Psoas muscle (tissue), 8 donors: ENCODE measurements around the gene CLUH. TPM values are rescaled to one million over a fixed set of nuclear protein-coding genes. Genes with fewer than 3 reads are reported as not detected.

Source experiments
- ATAC-seq, 4 donors: fragments of 200-7000 bp; cut with Tn5 transposase; one replicate each; pipeline ENCODE4 v1.9.1; 2020; ENCODE audit warnings: moderate library complexity in 3 of 4, mild to moderate bottlenecking in 2 of 4
- DNase-seq, 2 donors: peaks; one replicate each; pipeline ENCODE4 v3.0.0-alpha.2; 2020
- H3K27ac ChIP-seq: fragments of 200-600 bp; one replicate; pipeline ENCODE4 v1.8.0; 2022
- H3K27me3 ChIP-seq, 3 donors: fragments of 200-600 bp in 1 of 3; one replicate each; pipeline versions ENCODE4 v1.6.1 to v1.8.0; 2013 to 2022; ENCODE audit warnings: low read length in 2 of 3, mild to moderate bottlenecking in 2 of 3, moderate library complexity in 1 of 3; ENCODE audit not compliant: insufficient read depth in 3 of 3
- H3K36me3 ChIP-seq, 2 donors: fragments of 200-600 bp in 1 of 2; one replicate each; pipeline versions ENCODE4 v1.6.1 to v1.8.0; 2013 to 2022; ENCODE audit warnings: low read depth in 1 of 2, mild to moderate bottlenecking in 1 of 2, moderate library complexity in 1 of 2; ENCODE audit not compliant: insufficient read depth in 1 of 2
- H3K4me1 ChIP-seq: fragments of 200-600 bp; one replicate; pipeline ENCODE4 v1.8.0; 2022
- H3K4me3 ChIP-seq: fragments of 200-600 bp; one replicate; pipeline ENCODE4 v1.8.0; 2022; ENCODE audit warnings: mild to moderate bottlenecking
- H3K9me3 ChIP-seq: fragments of 200-600 bp; one replicate; pipeline ENCODE4 v1.8.0; 2022
- CTCF ChIP-seq: fragments of 200-600 bp; IDR thresholded peaks from one replicate; pipeline ENCODE4 v1.8.0; 2022; ENCODE audit warnings: antibody characterized with exemption
- WGBS, 3 donors: extraction: QIAGEN DNeasy Blood & Tissue Kit; methylation state at CpG; one replicate each; pipeline versions ENCODE4 v1.1.6 to v1.1.7; 2013; 5-methylcytosine and 5-hydroxymethylcytosine counted together
- intact Hi-C, 2 donors: fragments of 100-400 bp; cut with DNase I; formaldehyde crosslinking; loops; one replicate each; pipeline versions ENCODE4 v1.11.0 to v1.14.2; 2022
- polyA plus RNA-seq, 3 donors: library from polyadenylated mRNA; stranded (reverse); fragments of 200-250 nt; gene quantifications; one replicate each; pipeline ENCODE4 v1.2.3, GENCODE V29; 2013
- total RNA-seq, 4 donors: library from RNA; stranded (reverse); fragmentation: NEBNext Ultra II Directional in 2 of 4; extraction: Animal tissue kit (Norgen Biotek cat#: 25700) in 2 of 4; gene quantifications; one replicate each; pipeline versions ENCODE4 v1.2.1 to v1.2.4, GENCODE V29; 2021 to 2023
- donor health status: healthy with polysubstance abuse.
- donor health status: DM: no; HTN: no; CAD: no; lungs with moderate emphysema.
- donor health status: Bipolar disorder and iron deficiency.
- donor health status: healthy.
- donor health status: DM: yes; HTN: yes; CAD: no.
- donor health status: DM: no; HTN: no; CAD: no.
- donor health status: DM: no; HTN: no; CAD: no.
- donor health status: DM: yes; HTN: yes; CAD: no.

The CLUH gene
- total and polyA plus RNA-seq, 7 donors: 92.2 to 218 (median 121) TPM

GRCh38 chr17:2731807-2732206 lies 20.2 kb upstream of the CLUH start:
- WGBS, 3 donors: 84 to 88% (median 85%) methylated on average over 10 of the region's 10 CpGs
- Histone ChIP-seq H3K9me3 (no peaks in the 10 kb centered on the region), H3K4me3 (no peak overlapping the region), H3K27me3 (peaks cover 0 to 11% (median 0%) of the 10 kb centered on the region in 3 donors), H3K36me3 (no peaks in the 10 kb centered on the region), H3K27ac (no peak overlapping the region), H3K4me1 (no peaks in the 10 kb centered on the region)
- no peak for DNase-seq
- ATAC-seq: no peak
- intact Hi-C loops: no loop called here
- TF ChIP-seq CTCF: no peak

- no peak for TF ChIP-seq CTCF
- H3K4me3 ChIP-seq: no peak overlapping the region
- intact Hi-C loops: no loop called here
- ATAC-seq: no peak
- H3K27ac ChIP-seq: no peak overlapping the region
- H3K27me3 ChIP-seq: peaks cover 0 to 11% (median 0%) of the 10 kb centered on the region in 3 donors
- no peak for DNase-seq
- no peaks in the 10 kb centered on the region for H3K4me1 ChIP-seq
- no peaks in the 10 kb centered on the region for H3K36me3 ChIP-seq
- no peaks in the 10 kb centered on the region for H3K9me3 ChIP-seq
- WGBS, 3 donors: 71 to 79% (median 74%) methylated on average over 17 of the region's 17 CpGs
These were observed 19.3 kb upstream of the CLUH start for GRCh38 chr17:2730764-2731353.

GRCh38 chr17:2724784-2725164 lies 13.2 kb upstream of the CLUH start:
- H3K27me3 ChIP-seq: peaks cover 0 to 3% (median 0%) of the 10 kb centered on the region in 3 donors
- WGBS, 3 donors: 0 to 1% (median 1%) methylated on average over 26 to 40 of the region's 40 CpGs
- no peaks in the 10 kb centered on the region for H3K9me3 ChIP-seq
- no peaks in the 10 kb centered on the region for H3K36me3 ChIP-seq
- H3K27ac ChIP-seq: no peak overlapping the region
- peak overlapping the region; percentile 55 for H3K4me3 ChIP-seq
- intact Hi-C loops: no loop called here
- DNase-seq (peak in 1 of 2 donors; percentile 42), ATAC-seq (peak; percentile 62 to 85 (median 74))
- peak; percentile 15 for TF ChIP-seq CTCF
- no peaks in the 10 kb centered on the region for H3K4me1 ChIP-seq

- peak; percentile 40 to 62 (median 49) for ATAC-seq
- no peaks in the 10 kb centered on the region for H3K9me3 ChIP-seq
- no peak overlapping the region for H3K27ac ChIP-seq
- no peaks in the 10 kb centered on the region for H3K36me3 ChIP-seq
- 1 to 2% (median 1%) methylated on average over 35 to 98 of the region's 98 CpGs for WGBS, 3 donors
- peak in 1 of 2 donors; percentile 41 for DNase-seq
- H3K4me3 ChIP-seq: peak overlapping the region; percentile 55
- H3K4me1 ChIP-seq: no peaks in the 10 kb centered on the region
- TF ChIP-seq CTCF: no peak
- intact Hi-C loops: no loop called here
- peaks cover 0 to 3% (median 0%) of the 10 kb centered on the region in 3 donors for H3K27me3 ChIP-seq
These were observed 12.6 kb upstream of the CLUH start for GRCh38 chr17:2723997-2724783.
